Measurements from ENCODE around the gene SLC35D2. TPM values are rescaled to one million over a fixed set of nuclear protein-coding genes. Genes with fewer than 3 reads are reported as not detected.
"Not testable (repeated sequence)": the region's sequence is repeated elsewhere in the genome, so short reads cannot be mapped to it uniquely, and the experiment has no call there.

SLC35D2 gene
- total RNA-seq, 1 experiment from 2014 or later = 32.1 TPM

GRCh38 chr9:96361668-96362067 lies 21.8 kb downstream of the SLC35D2 start:
- DNase-seq (ENCODE audit: low read depth) = no peak

GRCh38 chr9:96360976-96361375 lies 22.5 kb downstream of the SLC35D2 start:
- no peak for DNase-seq (ENCODE audit: low read depth)

- not testable (repeated sequence) for DNase-seq (ENCODE audit: low read depth)
These were observed 23.0 kb downstream of the SLC35D2 start for GRCh38 chr9:96360523-96360922.

GRCh38 chr9:96350866-96351265 lies 32.6 kb downstream of the SLC35D2 start:
- DNase-seq (ENCODE audit: low read depth) = no peak

GRCh38 chr9:96348261-96348660 lies 35.2 kb downstream of the SLC35D2 start:
- DNase-seq (ENCODE audit: low read depth) = no peak

- DNase-seq (ENCODE audit: low read depth) = no peak
These were observed 38.0 kb downstream of the SLC35D2 start for GRCh38 chr9:96345551-96345950.

GRCh38 chr9:96344458-96345180 lies 38.9 kb downstream of the SLC35D2 start:
- peak; percentile 93 for DNase-seq (ENCODE audit: low read depth)

- DNase-seq (ENCODE audit: low read depth) = no peak
These were observed 39.8 kb downstream of the SLC35D2 start for GRCh38 chr9:96343515-96344360.

- no peak for DNase-seq (ENCODE audit: low read depth)
These were observed 40.8 kb downstream of the SLC35D2 start for GRCh38 chr9:96342571-96343245.

- DNase-seq (ENCODE audit: low read depth) = no peak
These were observed 42.8 kb downstream of the SLC35D2 start for GRCh38 chr9:96340707-96341106.

- no peak for DNase-seq (ENCODE audit: low read depth)
These were observed 45.2 kb downstream of the SLC35D2 start for GRCh38 chr9:96338299-96338698.

- DNase-seq (ENCODE audit: low read depth) = no peak
These were observed 49.6 kb downstream of the SLC35D2 start for GRCh38 chr9:96333958-96334357.

- DNase-seq (ENCODE audit: low read depth) = peak; percentile 67
These were observed 52.1 kb downstream of the SLC35D2 start for GRCh38 chr9:96331236-96331947.

GRCh38 chr9:96327694-96328352 lies 55.7 kb downstream of the SLC35D2 start:
- peak; percentile 72 for DNase-seq (ENCODE audit: low read depth)

- DNase-seq (ENCODE audit: low read depth) = no peak
These were observed 60.3 kb downstream of the SLC35D2 start for GRCh38 chr9:96323169-96323568.

- DNase-seq (ENCODE audit: low read depth) = not testable (repeated sequence)
These were observed 60.8 kb downstream of the SLC35D2 start for GRCh38 chr9:96322736-96323135.

GRCh38 chr9:96322210-96322609 lies 61.3 kb downstream of the SLC35D2 start:
- DNase-seq (ENCODE audit: low read depth) = not testable (repeated sequence)

GRCh38 chr9:96321515-96321914 lies 62.0 kb downstream of the SLC35D2 start:
- DNase-seq (ENCODE audit: low read depth) = no peak

- no peak for DNase-seq (ENCODE audit: low read depth)
These were observed 62.7 kb downstream of the SLC35D2 start for GRCh38 chr9:96320749-96321280.

- DNase-seq (ENCODE audit: low read depth) = no peak
These were observed 64.5 kb downstream of the SLC35D2 start for GRCh38 chr9:96318921-96319565.
